Keratinocyte (primary cell): ENCODE measurements around the gene MLIP. TPM values are rescaled to one million over a fixed set of nuclear protein-coding genes. Genes with fewer than 3 reads are reported as not detected.

Experiments
- DNase-seq: peaks from one replicate; pipeline ENCODE4 v3.0.0-alpha.2; 2011; ENCODE audit warnings: low read depth, missing footprints, low spot score
- FAIRE-seq: peaks from 2 replicates; lab custom pipeline; 2011; peaks lifted over from hg19 to GRCh38; lab: Jason Lieb, UNC
- H2AFZ ChIP-seq: 2 replicates; pipeline ENCODE4 v1.6.0; 2012; ENCODE audit warnings: low read length, control low read depth, inconsistent platforms; ENCODE audit not compliant: control insufficient read depth
- H3K27ac ChIP-seq: 2 replicates; pipeline ENCODE4 v1.5.1; 2011; ENCODE audit warnings: low read length; ENCODE audit not compliant: control insufficient read depth, insufficient read depth
- H3K27me3 ChIP-seq: 3 replicates; pipeline ENCODE4 v1.6.0; 2011; ENCODE audit warnings: low read length; ENCODE audit not compliant: control insufficient read depth, insufficient read depth; ENCODE audit errors: extremely low read depth
- H3K36me3 ChIP-seq, 2 experiments: 2 replicates in 1 of 2; 3 replicates in 1 of 2; pipeline ENCODE4 v1.5.1; 2011; ENCODE audit warnings: low read length in 2 of 2, mild to moderate bottlenecking in 1 of 2; ENCODE audit not compliant: control insufficient read depth in 2 of 2, insufficient read depth in 2 of 2; ENCODE audit errors: extremely low read depth in 1 of 2
- H3K4me1 ChIP-seq: 3 replicates; pipeline ENCODE4 v1.5.1; 2011; ENCODE audit warnings: low read length; ENCODE audit not compliant: control insufficient read depth, insufficient read depth; ENCODE audit errors: extremely low read depth
- H3K4me2 ChIP-seq: 3 replicates; pipeline ENCODE4 v1.6.0; 2011; ENCODE audit warnings: low read depth, low read length; ENCODE audit not compliant: control insufficient read depth, insufficient read depth; ENCODE audit errors: extremely low read depth
- H3K4me3 ChIP-seq, 3 experiments: fragments of 200-600 bp in 1 of 3; sonication (generic) in 1 of 3; 2 replicates in 2 of 3; 3 replicates in 1 of 3; pipeline ENCODE4 v1.5.1; 2011 to 2016; ENCODE audit warnings: low read length in 3 of 3, mild to moderate bottlenecking in 3 of 3, control low read depth in 2 of 3, inconsistent platforms in 1 of 3, low read depth in 1 of 3, mixed read lengths in 1 of 3, mixed run types in 1 of 3, moderate library complexity in 1 of 3; ENCODE audit not compliant: control insufficient read depth in 2 of 3, insufficient read depth in 2 of 3; ENCODE audit errors: extremely low read depth in 1 of 3
- H3K79me2 ChIP-seq: 2 replicates; pipeline ENCODE4 v1.6.0; 2012; ENCODE audit warnings: low read length; ENCODE audit not compliant: control insufficient read depth, insufficient read depth
- H3K9ac ChIP-seq: 3 replicates; pipeline ENCODE4 v1.6.0; 2011; ENCODE audit warnings: low read length; ENCODE audit not compliant: control insufficient read depth, insufficient read depth; ENCODE audit errors: extremely low read depth
- H3K9me1 ChIP-seq: 3 replicates; pipeline ENCODE4 v1.6.0; 2011; ENCODE audit warnings: low read length; ENCODE audit not compliant: control insufficient read depth, insufficient read depth; ENCODE audit errors: extremely low read depth
- H3K9me3 ChIP-seq: 2 replicates; pipeline ENCODE4 v1.5.1; 2012; ENCODE audit warnings: low read depth, low read length; ENCODE audit not compliant: control insufficient read depth
- H4K20me1 ChIP-seq: 3 replicates; pipeline ENCODE4 v1.6.0; 2011; ENCODE audit warnings: low read length; ENCODE audit not compliant: control insufficient read depth, insufficient read depth; ENCODE audit errors: extremely low read depth
- EZH2 ChIP-seq: IDR thresholded peaks from one replicate; pipeline ENCODE4 v1.6.1; 2012; ENCODE audit warnings: inconsistent platforms, mild to moderate bottlenecking, low read length, moderate library complexity
- dilution Hi-C: fragments of 300-500 bp; cut with MboI; formaldehyde crosslinking; loops from one replicate; pipeline ENCODE4 v1.7.0; 2020; ENCODE audit warnings: low sequenced_read_pairs; ENCODE audit not compliant: extremely low pct_ligation_motif_present
- polyA plus RNA-seq, 5 experiments: library from polyadenylated mRNA; depleted of rRNA in 3 of 5; stranded (reverse) in 3 of 5; stranded (forward) in 1 of 5; unstranded in 1 of 5; fragments of >200 nt; gene quantifications; 1 replicate in 1 of 5; 2 replicates in 3 of 5; 3 replicates in 1 of 5; pipeline versions ENCODE4 v1.2.1 to v1.2.3, GENCODE V29; 2011 to 2012; ENCODE audit warnings: missing spikeins in 2 of 5, low read depth in 1 of 5, low replicate concordance in 1 of 5
- TF ChIP-seq, protein P1 (sequence below), 3 experiments: IDR thresholded peaks in 1 of 3; conservative IDR thresholded peaks in 1 of 3; optimal IDR thresholded peaks in 1 of 3; 2 replicates in 2 of 3; 3 replicates in 1 of 3; pipeline versions ENCODE3 to v1.5.1; 2011; ENCODE audit warnings: low read length in 3 of 3, mild to moderate bottlenecking in 3 of 3, moderate library complexity in 2 of 3, control low read depth in 1 of 3, inconsistent platforms in 1 of 3; ENCODE audit not compliant: insufficient read depth in 2 of 3; ENCODE audit errors: extremely low read depth in 1 of 3

MLIP gene
- polyA plus RNA-seq, 1 donor (not counting 4 experiments of a cell fraction or from before 2014, with no cell fraction given) = 0.87 TPM

GRCh38 chr6:54103497-54103896, 7.7 kb upstream of the MLIP start:
- Histone ChIP-seq H3K9me1 (no peaks in the 10 kb centered on the region), H3K9ac (no peak overlapping the region), H3K9me3 (no peaks in the 10 kb centered on the region), H3K4me1 (no peaks in the 10 kb centered on the region), H3K4me2 (no peak overlapping the region), H3K79me2 (no peaks in the 10 kb centered on the region), H3K4me3 (no peak overlapping the region), H2AFZ (no peak overlapping the region), H3K27me3 (no peaks in the 10 kb centered on the region), H3K36me3 (no peaks in the 10 kb centered on the region), H4K20me1 (no peaks in the 10 kb centered on the region), H3K27ac (no peak overlapping the region)
- dilution Hi-C loops = no loop called here
- FAIRE-seq (no peak), DNase-seq (no peak)
- TF ChIP-seq, protein P1, sequence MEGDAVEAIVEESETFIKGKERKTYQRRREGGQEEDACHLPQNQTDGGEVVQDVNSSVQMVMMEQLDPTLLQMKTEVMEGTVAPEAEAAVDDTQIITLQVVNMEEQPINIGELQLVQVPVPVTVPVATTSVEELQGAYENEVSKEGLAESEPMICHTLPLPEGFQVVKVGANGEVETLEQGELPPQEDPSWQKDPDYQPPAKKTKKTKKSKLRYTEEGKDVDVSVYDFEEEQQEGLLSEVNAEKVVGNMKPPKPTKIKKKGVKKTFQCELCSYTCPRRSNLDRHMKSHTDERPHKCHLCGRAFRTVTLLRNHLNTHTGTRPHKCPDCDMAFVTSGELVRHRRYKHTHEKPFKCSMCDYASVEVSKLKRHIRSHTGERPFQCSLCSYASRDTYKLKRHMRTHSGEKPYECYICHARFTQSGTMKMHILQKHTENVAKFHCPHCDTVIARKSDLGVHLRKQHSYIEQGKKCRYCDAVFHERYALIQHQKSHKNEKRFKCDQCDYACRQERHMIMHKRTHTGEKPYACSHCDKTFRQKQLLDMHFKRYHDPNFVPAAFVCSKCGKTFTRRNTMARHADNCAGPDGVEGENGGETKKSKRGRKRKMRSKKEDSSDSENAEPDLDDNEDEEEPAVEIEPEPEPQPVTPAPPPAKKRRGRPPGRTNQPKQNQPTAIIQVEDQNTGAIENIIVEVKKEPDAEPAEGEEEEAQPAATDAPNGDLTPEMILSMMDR (optimal IDR thresholded peaks at IDR 0.05 in 1 of 3, IDR thresholded peaks at IDR 0.05 in 1 of 3, conservative IDR thresholded peaks at IDR 0.05 in 1 of 3; ENCODE audit: extremely low read depth in 1 of 3, insufficient read depth in 2 of 3, low read length in 3 of 3) = no peak
- no peak for TF ChIP-seq EZH2

DNA sequence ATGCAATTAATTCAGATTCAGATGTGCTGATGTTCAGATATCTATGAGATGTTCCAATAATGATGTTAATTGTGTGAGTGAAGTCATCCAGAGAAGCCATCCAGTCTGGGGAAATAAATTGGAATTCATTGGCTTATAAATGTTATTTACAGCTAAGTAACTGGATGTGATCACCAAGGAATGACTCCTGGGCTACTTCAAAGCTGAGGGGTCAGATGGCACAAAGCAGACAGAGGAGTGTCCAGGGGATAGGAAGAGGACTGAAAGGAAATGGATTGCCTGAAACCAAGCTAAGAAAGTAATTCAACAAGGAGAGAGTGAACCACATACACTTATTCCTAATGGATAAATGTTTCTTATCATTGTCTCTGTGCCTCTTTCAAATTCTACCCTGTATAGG, 4.5 kb upstream of the MLIP start:
- FAIRE-seq = no peak

More for the DNA sequence above, 4.5 kb upstream of the MLIP start:
- TF ChIP-seq EZH2 = no peak
- TF ChIP-seq, protein P1 (optimal IDR thresholded peaks at IDR 0.05 in 1 of 3, IDR thresholded peaks at IDR 0.05 in 1 of 3, conservative IDR thresholded peaks at IDR 0.05 in 1 of 3; ENCODE audit: extremely low read depth in 1 of 3, insufficient read depth in 2 of 3, low read length in 3 of 3) = no peak
- H3K36me3 ChIP-seq = no peaks in the 10 kb centered on the region
- no peak overlapping the region for H3K4me3 ChIP-seq
- H3K9ac ChIP-seq = no peak overlapping the region
- H3K4me2 ChIP-seq = no peak overlapping the region
- no peaks in the 10 kb centered on the region for H3K79me2 ChIP-seq
- no peaks in the 10 kb centered on the region for H3K27me3 ChIP-seq
- dilution Hi-C loops = no loop called here
- H3K9me1 ChIP-seq = no peaks in the 10 kb centered on the region
- H4K20me1 ChIP-seq = no peaks in the 10 kb centered on the region
- no peak overlapping the region for H3K27ac ChIP-seq
- no peaks in the 10 kb centered on the region for H3K4me1 ChIP-seq
- no peak overlapping the region for H2AFZ ChIP-seq
- H3K9me3 ChIP-seq = no peaks in the 10 kb centered on the region
- DNase-seq = no peak
